Caco-2 (cell line): ENCODE results near the gene OGA. TPM values are rescaled to one million over a fixed set of nuclear protein-coding genes. Genes with fewer than 3 reads are reported as not detected.

Source experiments
- BruUV-seq: library from RNA; stranded (reverse); fragments of 400-500 nt; replicated peaks from 2 replicates; lab custom pipeline; 2021; lab: Mats Ljungman, UMichigan
- CTCF ChIA-PET: fragments of 300-600 bp; sonication (Branson Sonifier 250); formaldehyde crosslinking; loops from one replicate; lab custom pipeline; 2022; ENCODE audit warnings: antibody characterized with exemption; lab: Charles Lee
- POLR2A ChIA-PET: fragments of 300-600 bp; sonication (Branson Sonifier 250); formaldehyde crosslinking; loops from one replicate; lab custom pipeline; 2022; ENCODE audit warnings: antibody characterized with exemption; lab: Charles Lee
- DNase-seq, 2 experiments: peaks; one replicate each; pipeline versions ENCODE4 v3.0.0 to v3.0.0-alpha.2; 2020 to 2022
- H3K27me3 ChIP-seq: replicated peaks from 2 replicates; pipeline ENCODE4 v1.6.0; 2011; ENCODE audit warnings: low read length; ENCODE audit not compliant: control insufficient read depth, insufficient read depth
- H3K36me3 ChIP-seq: 2 replicates; pipeline ENCODE4 v1.5.1; 2011; ENCODE audit warnings: low read length; ENCODE audit not compliant: control insufficient read depth, insufficient read depth
- H3K4me1 ChIP-seq: fragments of 250-450 bp; sonication (Bioruptor Pico); 2 replicates; pipeline ENCODE4 v1.5.1; 2020; ENCODE audit warnings: mild to moderate bottlenecking
- H3K4me3 ChIP-seq: 2 replicates; pipeline ENCODE4 v1.5.1; 2011; ENCODE audit warnings: low read depth, mild to moderate bottlenecking, control low read depth, low read length
- H3K9me3 ChIP-seq: fragments of 250-450 bp; sonication (Bioruptor Pico); 2 replicates; pipeline ENCODE4 v1.5.1; 2020; ENCODE audit warnings: mild to moderate bottlenecking, moderate library complexity
- H3K27ac Mint-ChIP-seq: one replicate; pipeline ENCODE4 v1.8.0; 2022; ENCODE audit warnings: mixed read lengths; ENCODE audit not compliant: unreplicated experiment
- H3K27me3 Mint-ChIP-seq: one replicate; pipeline ENCODE4 v1.8.0; 2022; ENCODE audit warnings: mixed read lengths; ENCODE audit not compliant: insufficient read depth, unreplicated experiment
- H3K36me3 Mint-ChIP-seq: one replicate; pipeline ENCODE4 v1.8.0; 2022; ENCODE audit warnings: mild to moderate bottlenecking, mixed read lengths; ENCODE audit not compliant: insufficient read depth, unreplicated experiment
- H3K4me1 Mint-ChIP-seq: one replicate; pipeline ENCODE4 v1.8.0; 2022; ENCODE audit warnings: low read depth, mixed read lengths; ENCODE audit not compliant: unreplicated experiment
- H3K4me3 Mint-ChIP-seq: one replicate; pipeline ENCODE4 v1.8.0; 2022; ENCODE audit warnings: mild to moderate bottlenecking, moderate library complexity, mixed read lengths; ENCODE audit not compliant: unreplicated experiment
- H3K9me3 Mint-ChIP-seq: one replicate; pipeline ENCODE4 v1.8.0; 2022; ENCODE audit warnings: mixed read lengths; ENCODE audit not compliant: unreplicated experiment
- intact Hi-C: fragments of 100-400 bp; cut with micrococcal nuclease; formaldehyde crosslinking; loops from one replicate; pipeline ENCODE4 v1.10.0; 2022; ENCODE audit not compliant: unreplicated experiment
- total RNA-seq: library from RNA; stranded (reverse); gene quantifications from 2 replicates; pipeline ENCODE4 v1.2.3, GENCODE V29; 2022
- TF ChIP-seq, protein P1 (sequence below), 2 experiments: fragments of 200-600 bp in 1 of 2; IDR thresholded peaks; 1 replicate in 1 of 2; 2 replicates in 1 of 2; pipeline versions ENCODE4 v1.5.1 to v1.8.0; 2011 to 2022; ENCODE audit warnings: antibody characterized with exemption in 1 of 2, control low read depth in 1 of 2, inconsistent platforms in 1 of 2, low read depth in 1 of 2, low read length in 1 of 2, mild to moderate bottlenecking in 1 of 2, moderate library complexity in 1 of 2; ENCODE audit not compliant: insufficient read depth in 1 of 2, severe bottlenecking in 1 of 2, unreplicated experiment in 1 of 2

OGA gene
- total RNA-seq, 1 experiment from 2014 or later = 76.9 TPM

DNA sequence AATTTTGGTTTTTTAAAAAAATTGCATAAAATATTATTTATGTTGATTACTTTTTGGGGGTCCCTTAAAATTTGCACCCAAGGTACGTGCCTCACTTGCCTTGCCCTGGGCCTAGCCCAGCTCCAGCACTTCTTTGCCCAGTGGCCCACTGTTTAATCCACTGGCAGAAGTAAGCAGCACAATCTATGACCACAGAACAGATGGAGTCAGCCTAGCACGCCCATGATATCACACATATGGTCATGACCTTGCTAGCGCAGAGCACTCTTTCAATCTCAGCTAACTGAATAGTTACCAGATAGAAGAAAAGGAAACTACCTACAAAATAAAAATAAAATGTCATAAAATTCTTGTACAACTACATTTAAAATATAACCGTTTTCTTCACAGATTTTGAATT is 5.6 kb downstream of the OGA start:
- H3K36me3 Mint-ChIP-seq = peaks cover 73% of the 10 kb centered on the region
- Histone ChIP-seq H3K4me1 (peaks cover 6% of the 10 kb centered on the region), H3K4me3 (no peak overlapping the region), H3K9me3 (no peaks in the 10 kb centered on the region), H3K27me3 (no peaks in the 10 kb centered on the region), H3K36me3 (no peaks in the 10 kb centered on the region)
- peaks cover 13% of the 10 kb centered on the region for H3K4me1 Mint-ChIP-seq
- TF ChIP-seq, protein P1, sequence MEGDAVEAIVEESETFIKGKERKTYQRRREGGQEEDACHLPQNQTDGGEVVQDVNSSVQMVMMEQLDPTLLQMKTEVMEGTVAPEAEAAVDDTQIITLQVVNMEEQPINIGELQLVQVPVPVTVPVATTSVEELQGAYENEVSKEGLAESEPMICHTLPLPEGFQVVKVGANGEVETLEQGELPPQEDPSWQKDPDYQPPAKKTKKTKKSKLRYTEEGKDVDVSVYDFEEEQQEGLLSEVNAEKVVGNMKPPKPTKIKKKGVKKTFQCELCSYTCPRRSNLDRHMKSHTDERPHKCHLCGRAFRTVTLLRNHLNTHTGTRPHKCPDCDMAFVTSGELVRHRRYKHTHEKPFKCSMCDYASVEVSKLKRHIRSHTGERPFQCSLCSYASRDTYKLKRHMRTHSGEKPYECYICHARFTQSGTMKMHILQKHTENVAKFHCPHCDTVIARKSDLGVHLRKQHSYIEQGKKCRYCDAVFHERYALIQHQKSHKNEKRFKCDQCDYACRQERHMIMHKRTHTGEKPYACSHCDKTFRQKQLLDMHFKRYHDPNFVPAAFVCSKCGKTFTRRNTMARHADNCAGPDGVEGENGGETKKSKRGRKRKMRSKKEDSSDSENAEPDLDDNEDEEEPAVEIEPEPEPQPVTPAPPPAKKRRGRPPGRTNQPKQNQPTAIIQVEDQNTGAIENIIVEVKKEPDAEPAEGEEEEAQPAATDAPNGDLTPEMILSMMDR (IDR thresholded peaks at IDR 0.05; ENCODE audit: insufficient read depth in 1 of 2, low read depth in 1 of 2, low read length in 1 of 2, severe bottlenecking in 1 of 2, unreplicated experiment in 1 of 2) = no peak
- intact Hi-C loops = no loop called here
- H3K27ac Mint-ChIP-seq = no peak overlapping the region
- DNase-seq = no peak
- ChIA-PET POLR2A (no interaction called here), CTCF (no interaction called here)
- BruUV-seq = no TSS peak
- H3K4me3 Mint-ChIP-seq = no peak overlapping the region
- no peaks in the 10 kb centered on the region for H3K27me3 Mint-ChIP-seq
- no peaks in the 10 kb centered on the region for H3K9me3 Mint-ChIP-seq

DNA sequence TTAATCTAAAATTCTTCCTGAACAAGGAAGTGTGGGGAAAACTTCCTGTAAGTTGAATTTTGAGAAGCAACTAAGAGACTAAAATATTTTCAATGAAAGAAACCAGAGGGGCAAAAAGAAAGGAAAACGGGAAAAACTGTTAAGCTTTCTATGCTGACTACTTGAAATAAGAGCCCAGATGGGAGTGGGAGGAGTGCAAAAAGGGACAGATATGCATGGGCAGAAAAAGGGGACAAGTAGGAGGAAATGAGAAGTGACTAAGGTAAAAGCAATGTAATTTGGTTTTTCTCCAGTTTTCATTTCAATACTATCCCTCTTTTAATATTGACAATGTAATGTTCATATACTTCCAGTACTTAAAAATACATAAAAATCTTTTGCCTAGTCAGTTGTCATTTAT is 11.1 kb downstream of the OGA start:
- H3K4me1 Mint-ChIP-seq = no peaks in the 10 kb centered on the region
- ChIA-PET CTCF (interaction anchor here (0.6 kb wide), 1 partner anchor 237 kb away, joined by 3 read pairs; no protein-coding TSS in a partner anchor), POLR2A (no interaction called here)
- H3K27me3 Mint-ChIP-seq = no peaks in the 10 kb centered on the region
- intact Hi-C loops = no loop called here
- no peaks in the 10 kb centered on the region for H3K9me3 ChIP-seq
- no peak overlapping the region for H3K4me3 ChIP-seq
- H3K9me3 Mint-ChIP-seq = no peaks in the 10 kb centered on the region
- BruUV-seq = no TSS peak
- peaks cover 87% of the 10 kb centered on the region for H3K36me3 Mint-ChIP-seq
- H3K4me3 Mint-ChIP-seq = no peak overlapping the region
- H3K27me3 ChIP-seq = no peaks in the 10 kb centered on the region
- TF ChIP-seq, protein P1 (IDR thresholded peaks at IDR 0.05; ENCODE audit: insufficient read depth in 1 of 2, low read depth in 1 of 2, low read length in 1 of 2, severe bottlenecking in 1 of 2, unreplicated experiment in 1 of 2) = no peak
- H3K27ac Mint-ChIP-seq = no peak overlapping the region
- no peak for DNase-seq
- H3K36me3 ChIP-seq = no peaks in the 10 kb centered on the region
- H3K4me1 ChIP-seq = no peaks in the 10 kb centered on the region

DNA sequence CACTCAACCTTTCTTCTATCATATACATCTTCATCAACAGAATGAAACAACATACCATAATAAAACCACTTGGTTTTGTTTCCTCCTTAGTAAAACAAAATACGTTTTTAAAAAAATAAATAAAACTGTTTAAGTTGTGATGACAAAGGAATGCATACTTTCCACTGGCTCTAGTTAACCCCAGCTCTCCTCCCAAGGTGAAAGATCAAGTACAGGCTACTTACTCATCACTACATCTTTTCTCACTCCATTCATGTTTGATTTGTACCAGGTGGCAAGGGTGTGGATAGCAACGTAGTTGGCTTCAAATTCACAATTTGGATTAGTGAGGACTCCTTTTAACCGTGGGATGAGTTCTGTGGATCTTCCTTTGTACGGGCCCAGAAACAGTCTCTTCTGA is 14.7 kb downstream of the OGA start:
- Histone ChIP-seq H3K4me3 (no peak overlapping the region), H3K36me3 (peaks cover 2% of the 10 kb centered on the region; the same call in 1 of the 2 replicates)
- BruUV-seq = no TSS peak

More for the DNA sequence above, 14.7 kb downstream of the OGA start:
- Mint-ChIP-seq H3K4me3 (no peak overlapping the region), H3K27me3 (no peaks in the 10 kb centered on the region), H3K9me3 (no peaks in the 10 kb centered on the region), H3K4me1 (no peaks in the 10 kb centered on the region), H3K27ac (no peak overlapping the region), H3K36me3 (peaks cover 93% of the 10 kb centered on the region)
- no peaks in the 10 kb centered on the region for H3K9me3 ChIP-seq
- POLR2A ChIA-PET = no interaction called here
- H3K27me3 ChIP-seq = no peaks in the 10 kb centered on the region
- no peaks in the 10 kb centered on the region for H3K4me1 ChIP-seq
- CTCF ChIA-PET = no interaction called here
- TF ChIP-seq, protein P1 (IDR thresholded peaks at IDR 0.05; ENCODE audit: insufficient read depth in 1 of 2, low read depth in 1 of 2, low read length in 1 of 2, severe bottlenecking in 1 of 2, unreplicated experiment in 1 of 2) = no peak
- no peak for DNase-seq
- intact Hi-C loops = no loop called here
